H1 (cell line): ENCODE results near the gene NEURL4. TPM values are rescaled to one million over a fixed set of nuclear protein-coding genes. Genes with fewer than 3 reads are reported as not detected.

Source experiments
- ATF3 ChIP-seq: IDR thresholded peaks from 2 replicates; pipeline ENCODE4 v1.6.1; 2011; ENCODE audit warnings: low read depth, mild to moderate bottlenecking, low read length; ENCODE audit not compliant: insufficient read depth
- BACH1 ChIP-seq: IDR thresholded peaks from 2 replicates; pipeline ENCODE4 v1.6.1; 2012; ENCODE audit warnings: low read length, improper control_type of control experiment
- CHD1 ChIP-seq: IDR thresholded peaks from 2 replicates; pipeline ENCODE4 v1.6.1; 2012; ENCODE audit warnings: low read depth, low read length, improper control_type of control experiment
- CTBP2 ChIP-seq: IDR thresholded peaks from 2 replicates; pipeline ENCODE4 v1.7.0; 2011; ENCODE audit warnings: borderline replicate concordance, mild to moderate bottlenecking, moderate library complexity, mixed read lengths, low read length; ENCODE audit not compliant: insufficient read depth, insufficient read length
- CTCF ChIP-seq, 3 experiments: IDR thresholded peaks; 1 replicate in 2 of 3; 2 replicates in 1 of 3; pipeline versions ENCODE4 v1.5.1 to v1.6.1; 2011; ENCODE audit warnings: low read length in 3 of 3, mild to moderate bottlenecking in 3 of 3, inconsistent platforms in 2 of 3, low read depth in 1 of 3, moderate library complexity in 1 of 3; ENCODE audit not compliant: insufficient read depth in 1 of 3; ENCODE audit errors: control extremely low read depth in 1 of 3
- EGR1 ChIP-seq: IDR thresholded peaks from 2 replicates; pipeline ENCODE4 v1.6.1; 2011; ENCODE audit warnings: low read depth, low read length, borderline replicate concordance
- EP300 ChIP-seq, 2 experiments: IDR thresholded peaks; 1 replicate in 1 of 2; 2 replicates in 1 of 2; pipeline ENCODE4 v1.6.1; 2011 to 2012; ENCODE audit warnings: low read depth in 2 of 2, low read length in 2 of 2, mild to moderate bottlenecking in 2 of 2, borderline replicate concordance in 1 of 2, inconsistent platforms in 1 of 2, moderate library complexity in 1 of 2
- GTF2F1 ChIP-seq: IDR thresholded peaks from 2 replicates; pipeline ENCODE4 v1.6.1; 2012; ENCODE audit warnings: low read depth, low read length, improper control_type of control experiment, borderline replicate concordance
- PHF8 ChIP-seq: fragments of 200-600 bp; sonication (generic); conservative IDR thresholded peaks from 2 replicates; pipeline ENCODE4 v1.7.1; 2012; ENCODE audit warnings: low read depth, mild to moderate bottlenecking, inconsistent platforms, low read length, moderate library complexity
- POLR2A ChIP-seq, 2 experiments: IDR thresholded peaks; 1 replicate in 1 of 2; 2 replicates in 1 of 2; pipeline ENCODE4 v1.6.1; 2011; ENCODE audit warnings: low read depth in 2 of 2, low read length in 2 of 2, mild to moderate bottlenecking in 2 of 2; ENCODE audit errors: control extremely low read depth in 1 of 2
- RAD21 ChIP-seq, 2 experiments: IDR thresholded peaks in 1 of 2; conservative IDR thresholded peaks in 1 of 2; 2 replicates each; pipeline ENCODE4 v1.6.1; 2011; ENCODE audit warnings: low read depth in 2 of 2, low read length in 2 of 2, improper control_type of control experiment in 1 of 2, inconsistent platforms in 1 of 2, mild to moderate bottlenecking in 1 of 2, moderate library complexity in 1 of 2
- RFX5 ChIP-seq: IDR thresholded peaks from 2 replicates; pipeline ENCODE4 v1.6.1; 2011; ENCODE audit warnings: low read depth, low read length, improper control_type of control experiment, borderline replicate concordance
- SIN3A ChIP-seq, 2 experiments: IDR thresholded peaks in 1 of 2; conservative IDR thresholded peaks in 1 of 2; 2 replicates each; pipeline ENCODE4 v1.6.1; 2011 to 2012; ENCODE audit warnings: low read length in 2 of 2, improper control_type of control experiment in 1 of 2, low read depth in 1 of 2, mild to moderate bottlenecking in 1 of 2
- SP1 ChIP-seq: IDR thresholded peaks from 2 replicates; pipeline ENCODE4 v1.6.1; 2011; ENCODE audit warnings: low read depth, low read length
- SP2 ChIP-seq: IDR thresholded peaks from 2 replicates; pipeline ENCODE4 v1.6.1; 2012; ENCODE audit warnings: mild to moderate bottlenecking, low read length, inconsistent platforms
- SUZ12 ChIP-seq: fragments of 200-600 bp; sonication (generic); IDR thresholded peaks from 2 replicates; pipeline ENCODE4 v1.6.1; 2012; ENCODE audit warnings: mild to moderate bottlenecking, inconsistent platforms, low read length, moderate library complexity, mixed read lengths
- TAF7 ChIP-seq: optimal IDR thresholded peaks from 2 replicates; pipeline ENCODE3; 2011; ENCODE audit warnings: low read depth, mild to moderate bottlenecking, inconsistent platforms, low read length, moderate library complexity, borderline replicate concordance
- TEAD4 ChIP-seq: IDR thresholded peaks from 2 replicates; pipeline ENCODE4 v1.6.1; 2012; ENCODE audit warnings: low read depth, low read length, inconsistent platforms, mixed read lengths
- YY1 ChIP-seq: IDR thresholded peaks from 2 replicates; pipeline ENCODE4 v1.6.1; 2011; ENCODE audit warnings: low read depth, mild to moderate bottlenecking, low read length
- polyA plus RNA-seq, 7 experiments: library from polyadenylated mRNA; depleted of rRNA in 3 of 7; stranded (reverse) in 5 of 7; unstranded in 2 of 7; fragments of >200 nt in 5 of 7; fragments of 200-250 nt in 2 of 7; gene quantifications; 1 replicate in 5 of 7; 2 replicates in 1 of 7; 4 replicates in 1 of 7; pipeline versions ENCODE4 v1.2.1 to v1.2.3, GENCODE V29; 2011 to 2013; ENCODE audit warnings: missing spikeins in 2 of 7, mixed read lengths in 2 of 7
- total RNA-seq: library from RNA; stranded (reverse); fragmentation: NEBNext Ultra II Directional; extraction: Animal tissue kit (Norgen Biotek cat#: 25700); gene quantifications from 2 replicates; pipeline ENCODE4 v1.2.1, GENCODE V29; 2021

NEURL4 gene
- total and polyA plus RNA-seq, 2 of the 8 experiments (the other 6 are each of a cell fraction or from before 2014, with no cell fraction given) = 29.6 to 46.8 TPM

DNA sequence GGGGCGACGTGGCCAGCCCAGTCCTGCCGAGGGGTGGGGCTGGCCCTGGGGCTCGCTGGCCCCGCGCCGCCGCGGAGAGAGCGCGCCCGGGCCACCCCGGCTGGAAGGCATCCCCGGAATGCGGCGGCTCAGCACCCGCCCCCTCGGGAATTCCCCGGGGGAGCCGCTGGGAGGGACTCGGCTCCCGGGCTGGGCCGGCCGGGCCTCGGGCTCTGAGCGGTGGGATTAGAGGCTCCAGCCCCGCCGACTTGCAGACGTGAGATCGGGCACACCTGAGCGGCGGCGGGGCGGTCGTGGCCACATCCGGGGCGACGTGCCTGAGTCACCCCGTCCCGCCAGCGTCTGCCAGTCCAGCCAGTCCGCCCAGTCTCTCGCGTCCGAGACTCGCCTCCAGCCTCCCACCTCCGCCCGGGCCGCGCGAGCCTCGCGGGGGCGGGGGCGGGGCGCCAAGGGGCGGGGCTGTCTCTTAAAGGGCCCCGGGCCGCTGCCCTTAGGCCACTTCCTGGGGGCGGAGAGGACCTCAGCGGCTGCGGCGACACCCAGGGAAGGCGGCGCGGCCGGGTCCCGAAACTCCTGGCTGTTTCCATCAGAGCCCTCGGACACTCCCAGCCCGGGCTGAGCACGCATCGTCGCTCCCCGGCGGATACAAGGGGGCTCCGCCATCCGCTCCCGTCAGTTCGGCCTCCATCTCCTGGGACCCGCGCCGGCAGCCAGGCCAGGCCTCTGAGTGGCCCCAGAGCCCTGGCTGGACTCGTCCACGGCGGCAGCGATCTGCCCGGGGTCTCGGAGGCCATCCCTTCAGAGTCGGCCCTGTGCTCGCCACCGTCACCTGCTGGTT, 22.7 kb upstream of the NEURL4 start, which contains the start of gene KCTD11 (continued):
- TF ChIP-seq SP1 (no peak), CTCF (IDR thresholded peaks at IDR 0.05; ENCODE audit: control extremely low read depth in 1 of 3, insufficient read depth in 1 of 3, low read depth in 1 of 3, low read length in 3 of 3) (peak in 2 of 3 experiments; percentile 70 to 73; a peak in 2 of 4 replicates), GTF2F1 (no peak), TEAD4 (peak; percentile 97), SP2 (no peak), RFX5 (no peak), ATF3 (no peak), CHD1 (no peak), CTBP2 (peak; percentile 8), SUZ12 (no peak), TAF7 (peak; percentile 31), PHF8 (peak; percentile 69), YY1 (no peak), POLR2A (IDR thresholded peaks at IDR 0.05; ENCODE audit: control extremely low read depth in 1 of 2, low read depth in 2 of 2, low read length in 2 of 2) (peak in 1 of 2 experiments; percentile 82; a peak in 2 of 3 replicates), EP300 (IDR thresholded peaks at IDR 0.05; ENCODE audit: borderline replicate concordance in 1 of 2, low read depth in 2 of 2, low read length in 2 of 2) (peak in 1 of 2 experiments; percentile 80; a peak in 2 of 3 replicates), EGR1 (peak; percentile 60; the same call in 1 of the 2 replicates), BACH1 (0 out of 2 replicates have a peak, but pooled peaks have one; percentile 28), RAD21 (IDR thresholded peaks at IDR 0.05 in 1 of 2, conservative IDR thresholded peaks at IDR 0.05 in 1 of 2; ENCODE audit: low read depth in 2 of 2, low read length in 2 of 2) (peak; percentile 24 to 48; a peak in 3 of 4 replicates), SIN3A (conservative IDR thresholded peaks at IDR 0.05 in 1 of 2, IDR thresholded peaks at IDR 0.05 in 1 of 2; ENCODE audit: low read depth in 1 of 2, low read length in 2 of 2) (0 out of 4 replicates have a peak, but pooled peaks of 1 of the 2 experiments have one; percentile 10)
